ENCODE data around the gene CDK14. TPM values are rescaled to one million over a fixed set of nuclear protein-coding genes. Genes with fewer than 3 reads are reported as not detected.

The CDK14 gene
- total RNA-seq, 1 donor from 2014 or later, result 131 TPM

GRCh38 chr7:90841759-90842429 lies 245.8 kb downstream of the CDK14 start:
- peak overlapping the region; percentile 72 for H3K27ac Mint-ChIP-seq (ENCODE audit: unreplicated experiment)
- H3K36me3 Mint-ChIP-seq (ENCODE audit: unreplicated experiment), result peaks cover 13% of the 10 kb centered on the region
- no peak for TF ChIP-seq CTCF (IDR thresholded peaks at IDR 0.05)
- no peak overlapping the region for H3K4me3 Mint-ChIP-seq (ENCODE audit: unreplicated experiment)
- H3K4me1 Mint-ChIP-seq (ENCODE audit: unreplicated experiment), result peaks cover 28% of the 10 kb centered on the region
- DNase-seq (ENCODE audit: extremely low spot score, unreplicated experiment), result no peak
- peaks cover 12% of the 10 kb centered on the region for H3K9me3 Mint-ChIP-seq (ENCODE audit: unreplicated experiment)
- no peaks in the 10 kb centered on the region for H3K27me3 Mint-ChIP-seq (ENCODE audit: unreplicated experiment)

GRCh38 chr7:90842430-90842788 lies 246.3 kb downstream of the CDK14 start:
- DNase-seq (ENCODE audit: extremely low spot score, unreplicated experiment), result no peak
- no peak for TF ChIP-seq CTCF (IDR thresholded peaks at IDR 0.05)
- Mint-ChIP-seq H3K4me3 (ENCODE audit: unreplicated experiment) (no peak overlapping the region), H3K4me1 (ENCODE audit: unreplicated experiment) (peaks cover 25% of the 10 kb centered on the region), H3K36me3 (ENCODE audit: unreplicated experiment) (peaks cover 13% of the 10 kb centered on the region), H3K9me3 (ENCODE audit: unreplicated experiment) (peaks cover 12% of the 10 kb centered on the region), H3K27me3 (ENCODE audit: unreplicated experiment) (no peaks in the 10 kb centered on the region), H3K27ac (ENCODE audit: unreplicated experiment) (peak overlapping the region; percentile 72)

- Mint-ChIP-seq H3K4me1 (ENCODE audit: unreplicated experiment) (peaks cover 20% of the 10 kb centered on the region), H3K4me3 (ENCODE audit: unreplicated experiment) (no peak overlapping the region), H3K36me3 (ENCODE audit: unreplicated experiment) (peaks cover 12% of the 10 kb centered on the region), H3K27me3 (ENCODE audit: unreplicated experiment) (no peaks in the 10 kb centered on the region), H3K9me3 (ENCODE audit: unreplicated experiment) (peaks cover 7% of the 10 kb centered on the region), H3K27ac (ENCODE audit: unreplicated experiment) (no peak overlapping the region)
- no peak for TF ChIP-seq CTCF (IDR thresholded peaks at IDR 0.05)
- no peak for DNase-seq (ENCODE audit: extremely low spot score, unreplicated experiment)
Observed at GRCh38 chr7:90843472-90843871, 247.4 kb downstream of the CDK14 start.

GRCh38 chr7:90844421-90844820 lies 248.3 kb downstream of the CDK14 start:
- no peak for DNase-seq (ENCODE audit: extremely low spot score, unreplicated experiment)
- Mint-ChIP-seq H3K9me3 (ENCODE audit: unreplicated experiment) (no peaks in the 10 kb centered on the region), H3K4me3 (ENCODE audit: unreplicated experiment) (no peak overlapping the region), H3K27ac (ENCODE audit: unreplicated experiment) (no peak overlapping the region), H3K4me1 (ENCODE audit: unreplicated experiment) (peaks cover 17% of the 10 kb centered on the region), H3K36me3 (ENCODE audit: unreplicated experiment) (peaks cover 9% of the 10 kb centered on the region), H3K27me3 (ENCODE audit: unreplicated experiment) (no peaks in the 10 kb centered on the region)
- no peak for TF ChIP-seq CTCF (IDR thresholded peaks at IDR 0.05)

GRCh38 chr7:90846192-90846591 lies 250.1 kb downstream of the CDK14 start:
- TF ChIP-seq CTCF (IDR thresholded peaks at IDR 0.05), result no peak
- Mint-ChIP-seq H3K4me3 (ENCODE audit: unreplicated experiment) (no peak overlapping the region), H3K36me3 (ENCODE audit: unreplicated experiment) (peaks cover 6% of the 10 kb centered on the region), H3K27me3 (ENCODE audit: unreplicated experiment) (no peaks in the 10 kb centered on the region), H3K9me3 (ENCODE audit: unreplicated experiment) (no peaks in the 10 kb centered on the region), H3K4me1 (ENCODE audit: unreplicated experiment) (peaks cover 11% of the 10 kb centered on the region), H3K27ac (ENCODE audit: unreplicated experiment) (no peak overlapping the region)
- no peak for DNase-seq (ENCODE audit: extremely low spot score, unreplicated experiment)

All from osteocyte (in vitro differentiated cells).